Suprapubic skin (tissue), 4 donors: Measurements from ENCODE around the gene AMBP.

Experiments
- EP300 ChIP-seq: sonication (generic); formaldehyde crosslinking; IDR thresholded peaks from one replicate; pipeline ENCODE4 v1.6.1; 2017; ENCODE audit warnings: antibody characterized with exemption
- POLR2A ChIP-seq, 2 donors: fragments of 450-650 bp; IDR thresholded peaks; one replicate each; pipeline ENCODE4 v1.6.1; 2017; ENCODE audit warnings: antibody characterized with exemption in 2 of 2, mild to moderate bottlenecking in 2 of 2, moderate library complexity in 2 of 2
- POLR2AphosphoS5 ChIP-seq, 3 donors: sonication (generic); formaldehyde crosslinking; IDR thresholded peaks; one replicate each; pipeline ENCODE4 v1.6.1; 2017; ENCODE audit warnings: antibody characterized with exemption in 3 of 3
- TF ChIP-seq, protein P1 (sequence below), 2 donors: fragments of 200-600 bp in 1 of 2; fragments of 450-650 bp in 1 of 2; sonication (generic) in 1 of 2; IDR thresholded peaks; one replicate each; pipeline ENCODE4 v1.5.1; 2016 to 2019; ENCODE audit warnings: antibody characterized with exemption in 2 of 2, mild to moderate bottlenecking in 1 of 2, moderate library complexity in 1 of 2

DNA sequence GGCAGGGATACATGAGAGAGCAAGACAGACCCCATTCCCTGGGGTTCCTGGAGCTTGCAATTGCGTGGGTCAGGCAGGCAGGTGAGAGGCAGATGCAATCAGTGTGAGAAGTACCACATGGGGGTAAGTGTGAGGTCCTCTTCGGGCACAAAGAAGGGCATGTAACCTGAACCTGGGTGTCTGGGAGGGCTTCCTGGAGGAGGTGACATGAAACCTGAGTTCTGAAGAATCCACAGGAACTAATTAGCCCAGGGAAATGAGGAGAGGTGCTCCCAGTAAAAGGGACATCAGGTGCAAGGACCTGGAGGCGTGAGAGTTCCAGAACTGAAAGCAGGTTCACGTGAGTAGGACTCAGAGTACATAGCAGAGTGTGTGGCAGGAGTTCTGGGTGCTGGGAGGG is 2.5 kb downstream of the AMBP start:
- TF ChIP-seq, protein P1, sequence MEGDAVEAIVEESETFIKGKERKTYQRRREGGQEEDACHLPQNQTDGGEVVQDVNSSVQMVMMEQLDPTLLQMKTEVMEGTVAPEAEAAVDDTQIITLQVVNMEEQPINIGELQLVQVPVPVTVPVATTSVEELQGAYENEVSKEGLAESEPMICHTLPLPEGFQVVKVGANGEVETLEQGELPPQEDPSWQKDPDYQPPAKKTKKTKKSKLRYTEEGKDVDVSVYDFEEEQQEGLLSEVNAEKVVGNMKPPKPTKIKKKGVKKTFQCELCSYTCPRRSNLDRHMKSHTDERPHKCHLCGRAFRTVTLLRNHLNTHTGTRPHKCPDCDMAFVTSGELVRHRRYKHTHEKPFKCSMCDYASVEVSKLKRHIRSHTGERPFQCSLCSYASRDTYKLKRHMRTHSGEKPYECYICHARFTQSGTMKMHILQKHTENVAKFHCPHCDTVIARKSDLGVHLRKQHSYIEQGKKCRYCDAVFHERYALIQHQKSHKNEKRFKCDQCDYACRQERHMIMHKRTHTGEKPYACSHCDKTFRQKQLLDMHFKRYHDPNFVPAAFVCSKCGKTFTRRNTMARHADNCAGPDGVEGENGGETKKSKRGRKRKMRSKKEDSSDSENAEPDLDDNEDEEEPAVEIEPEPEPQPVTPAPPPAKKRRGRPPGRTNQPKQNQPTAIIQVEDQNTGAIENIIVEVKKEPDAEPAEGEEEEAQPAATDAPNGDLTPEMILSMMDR (IDR thresholded peaks at IDR 0.05) = no peak
- TF ChIP-seq EP300 (no peak), POLR2A (IDR thresholded peaks at IDR 0.05) (no peak), POLR2AphosphoS5 (IDR thresholded peaks at IDR 0.05) (no peak)
